ENCODE results near the gene RWDD2A.

Gene RWDD2A

DNA sequence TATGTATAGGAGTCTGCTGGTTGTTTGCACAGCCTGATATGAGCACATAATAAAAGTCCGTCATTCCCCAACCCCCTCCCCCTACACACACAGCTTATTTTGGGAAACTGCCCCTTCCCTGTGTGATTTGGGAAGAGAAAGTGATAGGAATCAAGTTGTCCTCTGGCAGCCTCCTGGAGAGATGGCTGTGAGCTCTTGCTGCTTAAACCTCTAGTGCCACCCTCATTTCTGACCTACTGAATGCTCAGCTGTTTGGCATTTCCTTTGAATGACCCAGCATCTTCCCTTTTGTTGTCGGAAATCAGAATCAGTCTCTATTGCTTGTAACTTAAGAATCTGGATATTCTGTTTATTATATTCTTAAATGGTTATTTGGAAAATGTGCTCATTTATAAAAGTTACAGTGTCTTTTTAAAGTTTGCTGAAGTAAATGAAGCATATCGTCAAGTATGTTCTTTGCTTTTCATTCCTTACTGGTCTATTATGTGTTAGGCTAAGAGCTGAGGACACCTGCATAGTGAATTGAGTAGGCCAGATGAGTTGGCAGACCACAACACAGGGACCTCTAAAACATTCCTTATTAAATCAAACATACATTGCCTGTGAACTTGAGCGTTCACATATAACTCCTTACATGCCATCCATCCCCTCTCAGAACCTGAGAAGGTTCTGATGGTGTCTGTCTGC is 5.5 kb downstream of the RWDD2A start:
- DNase-seq (ENCODE audit: low read depth in 2 of 2) = no peak

DNA sequence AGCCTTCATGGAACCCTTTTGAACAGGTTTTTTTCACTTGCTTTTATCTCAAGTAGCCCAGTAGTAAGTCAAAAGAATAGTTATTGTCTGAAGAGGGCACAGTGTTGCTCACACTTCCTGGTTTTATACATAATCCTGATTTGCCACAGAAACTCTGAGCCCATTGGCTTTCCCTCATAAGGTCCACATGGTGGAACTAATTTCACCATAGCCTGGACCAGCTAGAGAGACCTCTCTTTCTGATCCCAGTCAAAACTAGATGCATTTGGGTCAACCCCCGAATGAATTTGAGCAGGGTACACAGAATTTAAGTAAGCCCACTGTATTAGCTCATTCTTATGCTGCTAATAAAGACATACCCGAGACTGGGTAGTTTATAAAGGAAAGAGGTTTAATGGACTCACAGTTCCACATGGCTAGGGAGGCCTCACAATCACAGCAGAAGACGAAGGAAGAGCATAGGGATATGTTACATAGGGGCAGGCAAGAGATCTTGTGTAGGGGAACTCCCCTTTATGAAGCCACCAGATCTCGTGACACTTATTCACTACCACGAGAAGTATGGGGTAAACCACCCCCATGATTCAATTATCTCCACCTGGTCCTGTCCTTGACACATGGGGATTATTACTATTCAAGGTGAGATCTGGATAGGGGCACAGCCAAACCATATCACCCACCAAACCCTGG is 6.2 kb downstream of the RWDD2A start:
- DNase-seq (ENCODE audit: low read depth in 2 of 2) = no peak

DNA sequence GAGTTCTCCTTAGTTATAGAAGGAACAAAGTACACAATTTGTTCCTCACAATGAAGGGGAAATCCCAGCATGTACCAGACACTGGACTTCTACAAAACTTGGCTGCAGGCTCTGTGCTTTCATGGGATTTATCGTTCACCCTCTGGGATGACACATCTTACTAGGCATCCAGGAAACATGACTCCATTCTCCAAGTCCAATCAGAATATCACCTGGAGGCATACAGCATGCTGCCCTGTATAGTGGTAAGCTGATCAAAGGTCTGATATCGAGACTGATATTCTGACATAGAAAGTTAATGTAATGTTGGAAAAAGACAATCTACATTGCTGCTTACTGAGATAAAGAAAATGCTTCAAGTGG is 6.7 kb downstream of the RWDD2A start:
- DNase-seq (ENCODE audit: low read depth in 2 of 2) = no peak

DNA sequence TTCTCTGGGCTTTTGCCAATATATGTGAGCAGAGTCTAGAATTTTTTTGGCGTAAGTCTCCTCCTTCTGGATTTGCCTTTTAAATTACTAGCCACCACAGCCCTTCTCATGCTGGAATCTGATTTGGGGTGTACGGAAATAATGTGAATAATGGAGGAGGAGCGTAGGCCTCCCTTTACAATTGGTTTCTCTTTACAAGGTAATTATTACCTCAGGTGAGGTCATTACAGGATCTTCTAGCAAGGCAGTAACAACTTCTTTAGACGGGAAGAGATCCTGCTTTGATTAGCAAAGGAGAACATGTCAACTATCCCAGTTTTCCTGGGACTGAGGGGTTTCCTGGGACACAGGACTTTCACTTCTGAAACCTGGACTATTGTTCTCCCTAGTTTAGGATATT is 8.9 kb downstream of the RWDD2A start:
- DNase-seq (ENCODE audit: low read depth in 2 of 2) = no peak

DNA sequence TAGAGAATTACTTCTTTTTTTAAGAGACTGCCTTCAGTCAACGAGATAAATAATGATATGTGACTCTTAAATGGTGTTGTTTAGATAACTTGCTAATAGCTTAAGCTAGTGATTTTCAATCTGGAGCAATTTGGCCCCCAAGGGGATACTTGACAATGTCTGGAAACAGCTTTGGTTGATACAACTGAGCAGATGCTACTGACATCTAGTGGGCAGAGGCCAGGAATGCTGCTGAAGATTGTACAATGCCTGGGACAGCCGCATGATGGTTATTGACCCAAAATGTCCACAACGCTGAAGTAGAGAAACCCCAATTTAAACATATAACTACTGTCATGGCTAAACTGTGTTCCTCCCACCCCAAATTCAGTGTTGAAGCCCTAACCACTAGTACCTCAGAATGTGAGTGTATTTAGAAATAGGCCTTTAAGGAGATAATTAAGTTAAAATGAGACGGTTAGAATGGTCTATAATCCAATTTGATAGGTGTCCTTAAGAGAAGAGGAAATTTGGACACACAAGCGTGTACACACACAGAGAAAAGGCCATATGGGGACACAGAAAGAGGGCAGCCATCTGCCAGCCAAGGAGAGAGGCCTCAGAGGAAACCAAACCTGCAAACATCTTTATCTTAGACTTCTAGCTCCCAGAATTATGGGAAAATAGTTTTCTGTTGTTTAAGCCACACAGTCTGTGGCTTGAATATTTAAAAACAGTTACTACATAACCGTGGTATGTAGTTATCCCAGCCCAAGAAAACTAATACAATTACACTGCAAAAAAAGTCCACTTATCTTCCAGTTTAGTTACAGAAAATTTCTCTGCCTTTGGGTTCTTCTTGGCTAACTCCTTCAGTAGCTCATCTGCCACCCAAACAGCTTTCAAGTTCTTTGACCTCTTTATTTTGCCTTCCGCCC is 22.2 kb downstream of the RWDD2A start:
- DNase-seq (ENCODE audit: low read depth in 2 of 2) = no peak

DNA sequence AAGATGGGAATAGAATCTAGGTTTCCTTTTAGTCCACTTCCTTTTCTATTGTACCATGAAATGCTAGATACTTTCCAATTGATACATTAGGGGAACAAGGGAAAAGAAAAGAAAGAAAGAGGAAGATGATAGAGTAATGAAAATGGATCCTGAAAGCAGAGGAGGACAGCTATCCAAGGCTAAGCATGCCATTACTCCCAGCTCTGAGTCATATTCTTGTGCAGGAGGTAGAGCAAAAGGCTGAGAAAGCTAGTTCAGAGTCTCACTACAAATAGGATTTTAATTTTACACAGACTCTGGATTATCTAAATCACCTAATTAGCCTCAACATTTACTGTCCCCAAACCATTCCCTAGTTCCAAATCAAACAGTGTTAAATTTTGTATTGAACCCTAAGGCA is 23.6 kb downstream of the RWDD2A start:
- DNase-seq (ENCODE audit: low read depth in 2 of 2) = no peak

DNA sequence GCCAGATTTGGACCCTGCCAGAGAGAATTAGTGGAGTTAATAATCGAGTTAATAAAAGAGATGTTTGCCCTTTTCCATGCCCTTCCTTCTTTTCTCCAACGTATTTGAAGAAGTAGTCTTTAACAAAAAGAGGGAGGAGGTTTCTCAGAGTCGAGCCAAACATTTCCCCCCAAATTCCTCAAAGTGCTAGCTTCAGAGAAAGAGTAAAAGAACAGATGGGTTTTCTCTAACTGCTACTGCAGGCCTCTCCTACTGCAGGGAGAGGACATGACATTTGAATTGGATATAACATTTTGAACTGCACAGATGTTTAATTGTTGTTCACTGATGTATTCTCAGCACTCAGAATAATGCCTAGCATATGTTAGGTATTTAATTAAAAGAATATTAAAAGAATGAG is 25.5 kb downstream of the RWDD2A start:
- no peak for DNase-seq (ENCODE audit: low read depth in 2 of 2)

DNA sequence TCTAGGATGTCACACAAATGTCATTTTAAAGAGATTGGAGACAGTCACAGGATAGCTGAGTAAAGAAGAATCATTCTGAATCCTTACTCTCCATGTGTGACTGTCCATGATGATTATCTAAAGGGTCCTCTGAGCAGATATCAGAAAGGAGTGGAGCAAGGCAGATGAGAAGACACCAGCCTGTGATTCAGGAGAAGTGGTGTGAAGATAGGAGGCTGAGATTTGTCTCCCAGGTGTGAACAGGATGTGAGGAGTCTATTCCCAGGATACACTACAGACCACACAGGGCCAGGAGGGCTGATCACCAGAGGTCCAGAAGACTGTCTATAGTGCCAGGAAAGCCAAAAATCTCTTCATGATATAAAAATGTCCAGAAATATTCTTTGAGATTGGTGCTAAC is 27.0 kb downstream of the RWDD2A start:
- DNase-seq (ENCODE audit: low read depth in 2 of 2) = no peak

DNA sequence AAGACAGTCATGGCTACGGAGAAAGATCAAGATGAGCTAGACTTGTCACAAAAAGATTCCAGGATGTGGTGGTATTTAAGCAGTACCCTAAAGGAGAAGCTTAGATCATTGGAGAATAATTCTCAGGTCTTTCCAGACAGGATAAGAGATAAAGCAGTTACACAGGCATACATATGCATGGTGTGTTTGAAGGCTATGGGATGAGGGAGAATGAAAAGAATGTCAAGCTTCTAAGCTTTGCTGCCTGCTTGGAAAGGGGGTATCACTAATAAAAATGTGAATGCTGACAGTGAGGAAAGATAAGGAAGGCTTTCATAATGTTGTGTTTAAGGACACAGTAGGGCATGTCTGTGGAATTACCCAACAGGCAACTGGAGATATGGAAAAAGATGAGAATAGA is 28.1 kb downstream of the RWDD2A start:
- DNase-seq (ENCODE audit: low read depth in 2 of 2) = no peak

DNA sequence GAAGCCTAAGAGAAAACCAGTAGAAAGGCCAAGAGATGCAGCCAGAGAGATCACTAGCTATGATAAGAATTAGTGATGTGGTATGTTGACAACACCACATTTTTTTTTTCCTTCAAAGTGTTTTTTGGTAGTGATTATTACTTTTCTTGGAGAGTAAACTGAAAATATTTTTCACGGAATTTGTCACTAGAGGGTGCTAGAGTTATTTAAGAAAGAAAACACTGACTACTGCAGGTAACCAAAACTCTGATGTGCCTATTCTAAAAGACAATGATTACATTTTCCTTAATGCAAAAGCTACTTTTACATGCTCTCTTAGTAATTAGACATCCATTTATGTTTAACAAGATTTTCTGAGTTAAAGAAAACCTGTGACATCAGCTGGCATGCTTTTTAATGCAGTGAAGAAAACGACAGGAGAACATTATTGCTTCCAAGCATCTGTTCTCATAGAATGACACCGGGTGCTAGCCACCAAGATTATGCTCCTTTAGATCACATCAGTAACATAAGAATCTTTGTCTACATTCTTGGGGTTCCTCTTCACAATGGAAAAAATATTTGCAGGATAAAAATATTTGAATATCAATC is 28.8 kb downstream of the RWDD2A start:
- DNase-seq (ENCODE audit: low read depth in 2 of 2) = no peak

DNA sequence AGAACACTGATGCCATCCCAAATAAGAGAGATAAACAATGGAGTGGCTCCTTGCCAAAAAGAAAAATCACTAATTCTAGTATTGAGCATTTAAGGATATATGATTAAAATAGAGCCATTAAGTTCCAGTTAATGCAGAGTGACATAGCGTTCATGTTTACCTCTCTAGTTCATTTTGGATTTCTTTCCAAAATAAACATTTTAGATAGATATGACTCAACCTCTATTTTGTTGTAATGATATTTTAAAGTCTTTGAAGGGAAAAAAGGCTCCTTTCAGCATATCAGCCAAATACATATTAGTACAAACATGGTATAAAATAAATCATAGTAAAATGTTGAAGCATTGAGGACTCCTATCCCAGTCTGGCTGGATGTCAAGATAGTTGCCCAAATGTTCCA is 33.4 kb downstream of the RWDD2A start:
- DNase-seq (ENCODE audit: low read depth in 2 of 2) = no peak

DNA sequence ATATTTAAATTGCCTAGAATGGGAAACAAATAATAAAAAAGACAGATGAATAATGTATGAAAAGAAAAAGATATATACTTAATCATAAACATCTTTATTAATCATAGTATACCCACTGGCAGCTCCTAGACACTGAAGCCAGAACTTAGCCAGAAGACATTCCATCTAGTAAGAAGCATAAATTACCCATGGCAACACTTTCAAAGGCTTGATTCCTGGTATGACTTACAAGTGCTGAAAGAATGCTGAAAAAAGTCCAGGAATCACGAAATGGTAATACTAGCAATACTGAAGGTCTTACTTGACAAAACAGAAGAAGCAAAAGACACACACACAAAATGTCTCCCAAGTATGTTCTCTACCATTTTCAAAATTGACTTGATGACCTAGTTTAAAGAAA is 38.0 kb downstream of the RWDD2A start:
- no peak for DNase-seq (ENCODE audit: low read depth in 2 of 2)

DNA sequence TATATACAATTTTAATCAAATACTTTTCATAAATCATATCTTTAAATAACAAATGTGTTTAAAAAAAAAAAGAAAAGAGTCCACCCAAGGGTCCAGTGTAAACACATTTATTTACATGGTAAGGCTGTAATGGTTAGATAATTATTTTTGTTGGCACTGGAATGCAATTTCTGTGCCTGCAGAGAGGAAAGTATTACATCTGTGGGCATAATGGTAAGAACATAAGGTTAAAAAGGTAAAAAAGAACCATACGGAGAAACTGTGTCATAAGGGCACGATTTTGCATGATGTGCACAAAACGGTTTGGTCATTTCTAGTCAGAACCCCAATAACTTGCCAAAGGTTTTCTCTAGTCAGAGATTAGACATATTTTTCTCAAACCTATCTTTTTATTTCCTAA is 54.3 kb downstream of the RWDD2A start:
- DNase-seq (ENCODE audit: low read depth in 2 of 2) = no peak
